GM23338 (cell line): ENCODE results near the gene IGF2BP1. TPM values are rescaled to one million over a fixed set of nuclear protein-coding genes. Genes with fewer than 3 reads are reported as not detected.

Source experiments
- ATAC-seq: fragments of 200-7000 bp; cut with Tn5 transposase; 3 replicates; pipeline ENCODE4 v1.9.1; 2020
- DNase-seq: peaks from one replicate; pipeline ENCODE4 v3.0.0-alpha.2; 2015; ENCODE audit warnings: low spot score
- H2AFZ ChIP-seq: fragments of 200-600 bp; sonication (generic); 2 replicates; pipeline ENCODE4 v1.8.0; 2016; ENCODE audit warnings: antibody characterized with exemption, mild to moderate bottlenecking, moderate library complexity
- H3F3A ChIP-seq: fragments of 200-600 bp; sonication (generic); replicated peaks from 2 replicates; pipeline ENCODE4 v1.8.0; 2017; ENCODE audit warnings: antibody characterized with exemption, mixed run types, low read depth
- H3K27ac ChIP-seq: fragments of 200-600 bp; sonication (generic); 2 replicates; pipeline ENCODE4 v1.6.1; 2016; ENCODE audit warnings: low read depth
- H3K27me3 ChIP-seq: fragments of 200-600 bp; sonication (generic); 2 replicates; pipeline ENCODE4 v1.8.0; 2016; ENCODE audit warnings: mild to moderate bottlenecking, mixed run types, moderate library complexity; ENCODE audit not compliant: insufficient read depth
- H3K36me3 ChIP-seq: fragments of 200-600 bp; sonication (generic); 2 replicates; pipeline ENCODE4 v1.8.0; 2016; ENCODE audit warnings: mild to moderate bottlenecking; ENCODE audit not compliant: insufficient read depth
- H3K4me1 ChIP-seq: fragments of 200-600 bp; sonication (generic); 2 replicates; pipeline ENCODE4 v1.8.0; 2016; ENCODE audit warnings: mild to moderate bottlenecking, moderate library complexity; ENCODE audit not compliant: insufficient read depth
- H3K4me2 ChIP-seq: fragments of 200-600 bp; sonication (generic); 2 replicates; pipeline ENCODE4 v1.7.1; 2017; ENCODE audit warnings: mixed run types
- H3K4me3 ChIP-seq: fragments of 200-600 bp; sonication (generic); 2 replicates; pipeline ENCODE4 v1.6.1; 2016; ENCODE audit warnings: mixed run types
- H3K79me2 ChIP-seq: fragments of 200-600 bp; sonication (generic); replicated peaks from 2 replicates; pipeline ENCODE4 v1.8.0; 2017; ENCODE audit warnings: mild to moderate bottlenecking; ENCODE audit not compliant: insufficient read depth
- H3K9me2 ChIP-seq: fragments of 200-600 bp; sonication (generic); 2 replicates; pipeline ENCODE4 v1.8.0; 2017; ENCODE audit not compliant: insufficient read depth
- H4K20me1 ChIP-seq: fragments of 200-600 bp; sonication (generic); replicated peaks from 2 replicates; pipeline ENCODE4 v1.8.0; 2017; ENCODE audit warnings: mild to moderate bottlenecking; ENCODE audit not compliant: insufficient read depth
- H3K27ac Mint-ChIP-seq: 2 replicates; pipeline ENCODE4 v1.8.0; 2020; ENCODE audit warnings: inconsistent platforms, mild to moderate bottlenecking, moderate library complexity, mixed read lengths
- H3K27me3 Mint-ChIP-seq: 3 replicates; pipeline ENCODE4 v1.8.0; 2022; ENCODE audit warnings: low read depth, mild to moderate bottlenecking, moderate library complexity, mixed read lengths, inconsistent platforms; ENCODE audit not compliant: insufficient read depth, poor library complexity
- H3K36me3 Mint-ChIP-seq: 3 replicates; pipeline ENCODE4 v1.8.0; 2021; ENCODE audit warnings: low read depth, mild to moderate bottlenecking, inconsistent platforms, moderate library complexity, mixed read lengths
- H3K4me1 Mint-ChIP-seq: 3 replicates; pipeline ENCODE4 v1.8.0; 2020; ENCODE audit warnings: mild to moderate bottlenecking, inconsistent platforms, mixed read lengths
- H3K4me3 Mint-ChIP-seq: 3 replicates; pipeline ENCODE4 v1.8.0; 2021; ENCODE audit warnings: moderate library complexity, mild to moderate bottlenecking, inconsistent platforms, mixed read lengths
- H3K9me3 Mint-ChIP-seq: 3 replicates; pipeline ENCODE4 v1.8.0; 2020; ENCODE audit warnings: moderate library complexity, mild to moderate bottlenecking, inconsistent platforms, mixed read lengths
- NANOG ChIP-seq: IDR thresholded peaks from 2 replicates; pipeline ENCODE4 v1.6.1; 2016; ENCODE audit warnings: antibody characterized with exemption, borderline replicate concordance
- STAT1 ChIP-seq: IDR thresholded peaks from one replicate; pipeline ENCODE4 v1.6.1; 2016; ENCODE audit warnings: antibody characterized with exemption; ENCODE audit not compliant: unreplicated experiment
- ZNF114 ChIP-seq: fragments of 250-450 bp; sonication (Bioruptor Pico); IDR thresholded peaks from 2 replicates; pipeline ENCODE4 v1.5.0; 2020; ENCODE audit warnings: mild to moderate bottlenecking, moderate library complexity
- ZNF331 ChIP-seq: fragments of 250-450 bp; sonication (Bioruptor Pico); IDR thresholded peaks from 2 replicates; pipeline ENCODE4 v1.5.0; 2020; ENCODE audit warnings: low read depth, mild to moderate bottlenecking, moderate library complexity
- polyA plus RNA-seq: library from polyadenylated mRNA; unstranded; fragments of >200 nt; fragmentation: Nextera tagmentation; extraction: Ambion mirVana; gene quantifications from 2 replicates; pipeline ENCODE4 v1.2.1, GENCODE V29; 2016
- total RNA-seq: library from RNA; depleted of rRNA; stranded (reverse); fragments of >200 nt; shearing (Covaris generic); gene quantifications from 2 replicates; pipeline ENCODE4 v1.2.3, GENCODE V29; 2014
- TF ChIP-seq, protein P1 (sequence below): fragments of 250-450 bp; sonication (Bioruptor Pico); IDR thresholded peaks from 2 replicates; pipeline ENCODE4 v1.5.0; 2020; ENCODE audit warnings: mild to moderate bottlenecking, moderate library complexity
- TF ChIP-seq, protein P2 (sequence below): IDR thresholded peaks from one replicate; pipeline ENCODE4 v1.6.1; 2018; ENCODE audit warnings: antibody characterized with exemption; ENCODE audit not compliant: unreplicated experiment
- TF ChIP-seq, protein P3 (sequence below): IDR thresholded peaks from 2 replicates; pipeline ENCODE4 v1.6.1; 2016; ENCODE audit warnings: antibody characterized with exemption
- TF ChIP-seq, protein P4 (sequence below), 2 experiments: fragments of 200-600 bp in 1 of 2; sonication (generic) in 1 of 2; conservative IDR thresholded peaks; 2 replicates each; pipeline versions ENCODE4 v1.5.1 to v1.6.1; 2016 to 2017; ENCODE audit warnings: antibody characterized with exemption in 2 of 2, low read depth in 2 of 2, mild to moderate bottlenecking in 2 of 2, moderate library complexity in 1 of 2

Gene IGF2BP1
- total and polyA plus RNA-seq, 2 experiments from 2014 or later = 68.6 to 249 TPM

DNA sequence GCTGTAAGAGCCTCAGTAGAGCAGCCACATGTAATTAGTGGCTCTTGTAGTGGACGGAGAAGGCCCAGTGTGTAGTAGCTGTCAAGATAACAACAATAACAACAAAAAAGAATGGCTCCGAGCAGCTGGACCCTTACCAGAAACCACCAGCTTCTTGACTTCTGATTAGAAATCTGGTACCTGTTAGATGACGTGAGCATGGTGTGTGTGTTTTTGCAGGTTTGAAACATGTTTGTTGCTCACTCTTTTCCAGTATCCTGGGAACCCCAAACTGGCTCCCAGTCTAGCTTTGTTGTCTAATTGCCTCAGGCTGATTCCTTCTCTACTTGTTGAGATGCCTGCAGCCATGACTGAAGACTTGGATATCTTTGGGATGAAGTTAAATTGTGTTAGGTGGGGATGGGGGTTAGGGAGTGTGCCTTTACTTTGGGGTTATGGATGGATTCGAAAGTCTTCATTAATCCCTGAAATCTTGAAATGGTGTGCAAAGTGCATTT is 21.0 kb downstream of the IGF2BP1 start:
- H3K27me3 ChIP-seq = no peaks in the 10 kb centered on the region
- TF ChIP-seq ZNF114 (CRISPR knock-in tag) = no peak
- TF ChIP-seq, protein P1, sequence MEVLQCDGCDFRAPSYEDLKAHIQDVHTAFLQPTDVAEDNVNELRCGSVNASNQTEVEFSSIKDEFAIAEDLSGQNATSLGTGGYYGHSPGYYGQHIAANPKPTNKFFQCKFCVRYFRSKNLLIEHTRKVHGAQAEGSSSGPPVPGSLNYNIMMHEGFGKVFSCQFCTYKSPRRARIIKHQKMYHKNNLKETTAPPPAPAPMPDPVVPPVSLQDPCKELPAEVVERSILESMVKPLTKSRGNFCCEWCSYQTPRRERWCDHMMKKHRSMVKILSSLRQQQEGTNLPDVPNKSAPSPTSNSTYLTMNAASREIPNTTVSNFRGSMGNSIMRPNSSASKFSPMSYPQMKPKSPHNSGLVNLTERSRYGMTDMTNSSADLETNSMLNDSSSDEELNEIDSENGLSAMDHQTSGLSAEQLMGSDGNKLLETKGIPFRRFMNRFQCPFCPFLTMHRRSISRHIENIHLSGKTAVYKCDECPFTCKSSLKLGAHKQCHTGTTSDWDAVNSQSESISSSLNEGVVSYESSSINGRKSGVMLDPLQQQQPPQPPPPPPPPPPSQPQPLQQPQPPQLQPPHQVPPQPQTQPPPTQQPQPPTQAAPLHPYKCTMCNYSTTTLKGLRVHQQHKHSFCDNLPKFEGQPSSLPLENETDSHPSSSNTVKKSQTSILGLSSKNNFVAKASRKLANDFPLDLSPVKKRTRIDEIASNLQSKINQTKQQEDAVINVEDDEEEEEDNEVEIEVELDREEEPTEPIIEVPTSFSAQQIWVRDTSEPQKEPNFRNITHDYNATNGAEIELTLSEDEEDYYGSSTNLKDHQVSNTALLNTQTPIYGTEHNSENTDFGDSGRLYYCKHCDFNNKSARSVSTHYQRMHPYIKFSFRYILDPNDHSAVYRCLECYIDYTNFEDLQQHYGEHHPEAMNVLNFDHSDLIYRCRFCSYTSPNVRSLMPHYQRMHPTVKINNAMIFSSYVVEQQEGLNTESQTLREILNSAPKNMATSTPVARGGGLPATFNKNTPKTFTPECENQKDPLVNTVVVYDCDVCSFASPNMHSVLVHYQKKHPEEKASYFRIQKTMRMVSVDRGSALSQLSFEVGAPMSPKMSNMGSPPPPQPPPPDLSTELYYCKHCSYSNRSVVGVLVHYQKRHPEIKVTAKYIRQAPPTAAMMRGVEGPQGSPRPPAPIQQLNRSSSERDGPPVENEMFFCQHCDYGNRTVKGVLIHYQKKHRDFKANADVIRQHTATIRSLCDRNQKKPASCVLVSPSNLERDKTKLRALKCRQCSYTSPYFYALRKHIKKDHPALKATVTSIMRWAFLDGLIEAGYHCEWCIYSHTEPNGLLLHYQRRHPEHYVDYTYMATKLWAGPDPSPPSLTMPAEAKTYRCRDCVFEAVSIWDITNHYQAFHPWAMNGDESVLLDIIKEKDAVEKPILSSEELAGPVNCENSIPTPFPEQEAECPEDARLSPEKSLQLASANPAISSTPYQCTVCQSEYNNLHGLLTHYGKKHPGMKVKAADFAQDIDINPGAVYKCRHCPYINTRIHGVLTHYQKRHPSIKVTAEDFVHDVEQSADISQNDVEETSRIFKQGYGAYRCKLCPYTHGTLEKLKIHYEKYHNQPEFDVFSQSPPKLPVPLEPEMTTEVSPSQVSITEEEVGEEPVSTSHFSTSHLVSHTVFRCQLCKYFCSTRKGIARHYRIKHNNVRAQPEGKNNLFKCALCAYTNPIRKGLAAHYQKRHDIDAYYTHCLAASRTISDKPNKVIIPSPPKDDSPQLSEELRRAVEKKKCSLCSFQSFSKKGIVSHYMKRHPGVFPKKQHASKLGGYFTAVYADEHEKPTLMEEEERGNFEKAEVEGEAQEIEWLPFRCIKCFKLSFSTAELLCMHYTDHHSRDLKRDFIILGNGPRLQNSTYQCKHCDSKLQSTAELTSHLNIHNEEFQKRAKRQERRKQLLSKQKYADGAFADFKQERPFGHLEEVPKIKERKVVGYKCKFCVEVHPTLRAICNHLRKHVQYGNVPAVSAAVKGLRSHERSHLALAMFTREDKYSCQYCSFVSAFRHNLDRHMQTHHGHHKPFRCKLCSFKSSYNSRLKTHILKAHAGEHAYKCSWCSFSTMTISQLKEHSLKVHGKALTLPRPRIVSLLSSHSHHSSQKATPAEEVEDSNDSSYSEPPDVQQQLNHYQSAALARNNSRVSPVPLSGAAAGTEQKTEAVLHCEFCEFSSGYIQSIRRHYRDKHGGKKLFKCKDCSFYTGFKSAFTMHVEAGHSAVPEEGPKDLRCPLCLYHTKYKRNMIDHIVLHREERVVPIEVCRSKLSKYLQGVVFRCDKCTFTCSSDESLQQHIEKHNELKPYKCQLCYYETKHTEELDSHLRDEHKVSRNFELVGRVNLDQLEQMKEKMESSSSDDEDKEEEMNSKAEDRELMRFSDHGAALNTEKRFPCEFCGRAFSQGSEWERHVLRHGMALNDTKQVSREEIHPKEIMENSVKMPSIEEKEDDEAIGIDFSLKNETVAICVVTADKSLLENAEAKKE = no peak
- no peak for TF ChIP-seq NANOG
- TF ChIP-seq ZNF331 = no peak
- TF ChIP-seq, protein P2, sequence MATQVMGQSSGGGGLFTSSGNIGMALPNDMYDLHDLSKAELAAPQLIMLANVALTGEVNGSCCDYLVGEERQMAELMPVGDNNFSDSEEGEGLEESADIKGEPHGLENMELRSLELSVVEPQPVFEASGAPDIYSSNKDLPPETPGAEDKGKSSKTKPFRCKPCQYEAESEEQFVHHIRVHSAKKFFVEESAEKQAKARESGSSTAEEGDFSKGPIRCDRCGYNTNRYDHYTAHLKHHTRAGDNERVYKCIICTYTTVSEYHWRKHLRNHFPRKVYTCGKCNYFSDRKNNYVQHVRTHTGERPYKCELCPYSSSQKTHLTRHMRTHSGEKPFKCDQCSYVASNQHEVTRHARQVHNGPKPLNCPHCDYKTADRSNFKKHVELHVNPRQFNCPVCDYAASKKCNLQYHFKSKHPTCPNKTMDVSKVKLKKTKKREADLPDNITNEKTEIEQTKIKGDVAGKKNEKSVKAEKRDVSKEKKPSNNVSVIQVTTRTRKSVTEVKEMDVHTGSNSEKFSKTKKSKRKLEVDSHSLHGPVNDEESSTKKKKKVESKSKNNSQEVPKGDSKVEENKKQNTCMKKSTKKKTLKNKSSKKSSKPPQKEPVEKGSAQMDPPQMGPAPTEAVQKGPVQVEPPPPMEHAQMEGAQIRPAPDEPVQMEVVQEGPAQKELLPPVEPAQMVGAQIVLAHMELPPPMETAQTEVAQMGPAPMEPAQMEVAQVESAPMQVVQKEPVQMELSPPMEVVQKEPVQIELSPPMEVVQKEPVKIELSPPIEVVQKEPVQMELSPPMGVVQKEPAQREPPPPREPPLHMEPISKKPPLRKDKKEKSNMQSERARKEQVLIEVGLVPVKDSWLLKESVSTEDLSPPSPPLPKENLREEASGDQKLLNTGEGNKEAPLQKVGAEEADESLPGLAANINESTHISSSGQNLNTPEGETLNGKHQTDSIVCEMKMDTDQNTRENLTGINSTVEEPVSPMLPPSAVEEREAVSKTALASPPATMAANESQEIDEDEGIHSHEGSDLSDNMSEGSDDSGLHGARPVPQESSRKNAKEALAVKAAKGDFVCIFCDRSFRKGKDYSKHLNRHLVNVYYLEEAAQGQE = no peak
- TF ChIP-seq, protein P3, sequence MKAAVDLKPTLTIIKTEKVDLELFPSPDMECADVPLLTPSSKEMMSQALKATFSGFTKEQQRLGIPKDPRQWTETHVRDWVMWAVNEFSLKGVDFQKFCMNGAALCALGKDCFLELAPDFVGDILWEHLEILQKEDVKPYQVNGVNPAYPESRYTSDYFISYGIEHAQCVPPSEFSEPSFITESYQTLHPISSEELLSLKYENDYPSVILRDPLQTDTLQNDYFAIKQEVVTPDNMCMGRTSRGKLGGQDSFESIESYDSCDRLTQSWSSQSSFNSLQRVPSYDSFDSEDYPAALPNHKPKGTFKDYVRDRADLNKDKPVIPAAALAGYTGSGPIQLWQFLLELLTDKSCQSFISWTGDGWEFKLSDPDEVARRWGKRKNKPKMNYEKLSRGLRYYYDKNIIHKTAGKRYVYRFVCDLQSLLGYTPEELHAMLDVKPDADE = no peak
- TF ChIP-seq, protein P4, sequence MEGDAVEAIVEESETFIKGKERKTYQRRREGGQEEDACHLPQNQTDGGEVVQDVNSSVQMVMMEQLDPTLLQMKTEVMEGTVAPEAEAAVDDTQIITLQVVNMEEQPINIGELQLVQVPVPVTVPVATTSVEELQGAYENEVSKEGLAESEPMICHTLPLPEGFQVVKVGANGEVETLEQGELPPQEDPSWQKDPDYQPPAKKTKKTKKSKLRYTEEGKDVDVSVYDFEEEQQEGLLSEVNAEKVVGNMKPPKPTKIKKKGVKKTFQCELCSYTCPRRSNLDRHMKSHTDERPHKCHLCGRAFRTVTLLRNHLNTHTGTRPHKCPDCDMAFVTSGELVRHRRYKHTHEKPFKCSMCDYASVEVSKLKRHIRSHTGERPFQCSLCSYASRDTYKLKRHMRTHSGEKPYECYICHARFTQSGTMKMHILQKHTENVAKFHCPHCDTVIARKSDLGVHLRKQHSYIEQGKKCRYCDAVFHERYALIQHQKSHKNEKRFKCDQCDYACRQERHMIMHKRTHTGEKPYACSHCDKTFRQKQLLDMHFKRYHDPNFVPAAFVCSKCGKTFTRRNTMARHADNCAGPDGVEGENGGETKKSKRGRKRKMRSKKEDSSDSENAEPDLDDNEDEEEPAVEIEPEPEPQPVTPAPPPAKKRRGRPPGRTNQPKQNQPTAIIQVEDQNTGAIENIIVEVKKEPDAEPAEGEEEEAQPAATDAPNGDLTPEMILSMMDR (conservative IDR thresholded peaks at IDR 0.05; ENCODE audit: low read depth in 2 of 2) = no peak
- no peak for TF ChIP-seq STAT1
- Mint-ChIP-seq H3K36me3 (peaks cover 51% of the 10 kb centered on the region), H3K4me3 (no peak overlapping the region), H3K27me3 (peaks cover 28% of the 10 kb centered on the region), H3K9me3 (no peaks in the 10 kb centered on the region), H3K4me1 (peaks cover 77% of the 10 kb centered on the region), H3K27ac (no peak overlapping the region)
- peak overlapping the region; percentile 84 for H3K27ac ChIP-seq
- peaks cover 12% of the 10 kb centered on the region; the same call in 1 of the 2 replicates for H3K36me3 ChIP-seq
- no peak overlapping the region; the same call in 1 of the 2 replicates for H3K4me3 ChIP-seq
- H2AFZ ChIP-seq = no peak overlapping the region
- H3F3A ChIP-seq = peaks cover 47% of the 10 kb centered on the region
- peaks cover 91% of the 10 kb centered on the region for H3K79me2 ChIP-seq
- H3K4me2 ChIP-seq = peak overlapping the region; percentile 66
- DNase-seq (no peak), ATAC-seq (no peak)
- H4K20me1 ChIP-seq = peaks cover 50% of the 10 kb centered on the region
- peaks cover 78% of the 10 kb centered on the region for H3K4me1 ChIP-seq
- H3K9me2 ChIP-seq = peaks cover 3% of the 10 kb centered on the region; the same call in 1 of the 2 replicates
